HG03457 (cell line): ENCODE results near the gene ZEB2.

Experiments
- ATAC-seq: cut with Tn5 transposase; IDR thresholded peaks from one replicate; pipeline ENCODE4 v1.9.1; 2021; ENCODE audit warnings: moderate number of reproducible peaks; ENCODE audit not compliant: unreplicated experiment

ZEB2 gene

GRCh38 chr2:144361742-144362141 lies 158.2 kb downstream of the ZEB2 start:
- no peak for ATAC-seq

GRCh38 chr2:144359684-144360083 lies 160.2 kb downstream of the ZEB2 start:
- ATAC-seq, result no peak

- peak; percentile 62 for ATAC-seq
These were observed 160.9 kb downstream of the ZEB2 start for GRCh38 chr2:144358979-144359541.

- ATAC-seq, result peak; percentile 1
These were observed 161.4 kb downstream of the ZEB2 start for GRCh38 chr2:144358374-144358964.

GRCh38 chr2:144357623-144358373 lies 162.1 kb downstream of the ZEB2 start:
- peak; percentile 83 for ATAC-seq

- no peak for ATAC-seq
These were observed 163.5 kb downstream of the ZEB2 start for GRCh38 chr2:144356402-144356801.

- ATAC-seq, result no peak
These were observed 165.0 kb downstream of the ZEB2 start for GRCh38 chr2:144354953-144355352.

- ATAC-seq, result no peak
These were observed 168.2 kb downstream of the ZEB2 start for GRCh38 chr2:144351687-144352086.

- ATAC-seq, result no peak
These were observed 169.6 kb downstream of the ZEB2 start for GRCh38 chr2:144350151-144350802.

- ATAC-seq, result no peak
These were observed 170.2 kb downstream of the ZEB2 start for GRCh38 chr2:144349674-144350073.

- no peak for ATAC-seq
These were observed 171.1 kb downstream of the ZEB2 start for GRCh38 chr2:144348846-144349245.

- no peak for ATAC-seq
These were observed 173.7 kb downstream of the ZEB2 start for GRCh38 chr2:144346229-144346628.

GRCh38 chr2:144343145-144343544 lies 176.8 kb downstream of the ZEB2 start:
- no peak for ATAC-seq

- no peak for ATAC-seq
These were observed 178.4 kb downstream of the ZEB2 start for GRCh38 chr2:144341538-144341937.

- ATAC-seq, result no peak
These were observed 180.9 kb downstream of the ZEB2 start for GRCh38 chr2:144339048-144339447.

- ATAC-seq, result no peak
These were observed 185.4 kb downstream of the ZEB2 start for GRCh38 chr2:144334551-144334950.
